Testis (tissue), 2 donors: ENCODE data around the gene CRHR1.

ENCODE experiments used
- CTCF ChIP-seq, 3 experiments: fragments of 450-650 bp in 2 of 3; fragments of 200-600 bp in 1 of 3; sonication (generic) in 1 of 3; IDR thresholded peaks; one replicate each; pipeline ENCODE4 v1.5.1; 2016 to 2019; ENCODE audit warnings: antibody characterized with exemption in 3 of 3, mild to moderate bottlenecking in 2 of 3, moderate library complexity in 1 of 3
- POLR2A ChIP-seq: fragments of 450-650 bp; IDR thresholded peaks from one replicate; pipeline ENCODE4 v1.6.1; 2017; ENCODE audit warnings: antibody characterized with exemption, mild to moderate bottlenecking, moderate library complexity

GRCh38 chr17:45867171-45867570, 83.1 kb downstream of the CRHR1 start:
- TF ChIP-seq CTCF (IDR thresholded peaks at IDR 0.05): no peak
- TF ChIP-seq POLR2A: no peak
